Stimulated activated CD8-positive, alpha-beta memory T cell treated with anti-CD3 and anti-CD28 coated beads, Interleukin-15, amount 100 ng/mL, for 24 hours (primary cell): ENCODE measurements around the gene PRAC2.

Source experiments
- DNase-seq: peaks from one replicate; pipeline ENCODE4 v3.0.0-alpha.2; 2020; ENCODE audit warnings: low read depth

PRAC2 gene

DNA sequence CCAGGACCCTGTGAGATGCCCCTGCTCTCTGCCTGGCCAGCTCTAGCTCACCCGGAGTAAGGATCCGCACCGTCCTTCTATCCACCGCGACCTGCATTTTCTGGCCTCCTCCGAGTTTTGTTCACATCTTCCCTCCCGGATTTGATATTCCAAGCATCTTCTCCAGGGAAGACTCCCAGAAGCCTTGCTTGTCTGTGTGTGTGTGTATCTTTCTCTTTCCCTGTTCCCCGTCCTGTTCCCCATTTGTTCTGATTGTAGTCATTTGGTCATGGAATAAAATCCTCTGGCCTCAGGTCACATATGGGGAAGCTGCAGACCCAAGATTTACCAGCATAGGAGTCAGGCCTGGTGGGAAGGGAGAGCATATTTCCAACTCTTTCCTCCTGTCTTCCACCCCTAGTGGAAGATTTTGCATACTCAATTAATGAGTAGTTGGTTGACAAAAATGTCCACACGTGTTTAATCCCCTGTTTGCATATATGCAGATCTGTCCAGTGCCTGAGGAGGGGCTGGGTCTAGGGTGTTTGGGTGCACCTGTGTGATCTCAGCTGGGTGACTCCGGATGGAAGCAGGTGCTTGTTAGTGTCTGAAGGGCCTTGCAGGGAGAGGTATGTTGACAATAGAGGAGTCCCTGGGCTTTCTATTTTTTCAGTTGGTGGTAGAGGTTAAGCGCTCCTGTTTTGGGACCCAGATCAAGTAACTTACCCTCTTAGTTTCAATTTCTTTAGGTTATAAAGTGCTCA is 2.5 kb upstream of the PRAC2 start:
- no peak for DNase-seq

DNA sequence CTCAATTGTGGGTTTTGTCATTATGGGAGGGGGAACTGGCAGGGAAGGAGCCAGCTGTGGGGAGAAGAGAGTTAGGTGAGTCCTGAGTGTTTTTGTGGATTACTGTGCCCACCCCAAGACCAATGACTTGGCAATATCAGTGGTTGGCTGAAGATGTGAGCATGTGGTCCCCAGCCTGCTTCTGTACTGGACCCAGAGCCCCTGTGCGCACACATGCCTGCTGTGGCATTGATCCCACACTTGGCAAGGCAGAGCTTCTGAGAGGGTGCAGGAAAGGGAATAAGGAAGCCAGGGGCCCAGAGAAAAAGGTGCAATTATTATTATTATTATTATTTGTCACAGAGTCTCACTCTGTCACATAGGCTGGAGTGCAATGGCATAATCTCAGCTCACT is 2.0 kb upstream of the PRAC2 start:
- DNase-seq: no peak

DNA sequence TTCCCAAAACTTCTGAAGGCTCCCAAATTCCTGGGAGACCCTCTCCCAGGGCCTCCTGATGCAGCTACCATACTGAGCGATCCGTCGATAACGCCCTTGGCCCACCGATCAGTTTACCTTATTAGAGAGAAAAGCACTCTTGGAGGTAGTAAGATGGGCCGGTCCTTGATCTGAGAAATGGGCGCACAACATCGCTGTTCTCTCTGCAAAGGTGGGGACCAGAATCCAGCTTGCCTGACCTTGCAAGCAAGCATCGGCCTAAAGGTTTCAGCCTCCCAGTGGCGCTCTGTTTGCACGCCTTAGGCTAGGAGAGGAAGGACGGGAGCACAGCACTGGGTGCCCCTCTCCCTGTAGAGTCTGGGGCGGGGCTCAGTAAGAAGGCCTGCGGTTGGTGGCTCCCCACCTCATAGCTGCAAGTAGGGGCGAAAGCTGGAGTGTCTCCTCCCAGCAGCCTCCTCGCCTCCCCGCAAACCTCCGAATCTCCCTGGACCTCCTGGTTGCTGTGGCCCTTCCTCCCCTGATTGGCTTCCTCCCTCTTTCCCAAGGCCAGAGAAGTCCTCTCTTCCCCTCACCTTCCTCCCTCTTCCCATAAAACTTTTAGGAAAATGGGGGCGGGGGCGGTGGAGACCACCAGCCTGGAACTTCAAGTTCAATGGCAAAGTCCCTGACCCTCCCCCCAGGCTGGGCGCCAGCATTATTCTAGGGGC is 631 bp upstream of the PRAC2 start, which contains the start of gene PRAC1:
Gene PRAC1 (minus strand): TSS at position 318 of the 707 bp plus-strand sequence. CDS start 126 bp downstream, at position 192.
- DNase-seq: no peak

DNA sequence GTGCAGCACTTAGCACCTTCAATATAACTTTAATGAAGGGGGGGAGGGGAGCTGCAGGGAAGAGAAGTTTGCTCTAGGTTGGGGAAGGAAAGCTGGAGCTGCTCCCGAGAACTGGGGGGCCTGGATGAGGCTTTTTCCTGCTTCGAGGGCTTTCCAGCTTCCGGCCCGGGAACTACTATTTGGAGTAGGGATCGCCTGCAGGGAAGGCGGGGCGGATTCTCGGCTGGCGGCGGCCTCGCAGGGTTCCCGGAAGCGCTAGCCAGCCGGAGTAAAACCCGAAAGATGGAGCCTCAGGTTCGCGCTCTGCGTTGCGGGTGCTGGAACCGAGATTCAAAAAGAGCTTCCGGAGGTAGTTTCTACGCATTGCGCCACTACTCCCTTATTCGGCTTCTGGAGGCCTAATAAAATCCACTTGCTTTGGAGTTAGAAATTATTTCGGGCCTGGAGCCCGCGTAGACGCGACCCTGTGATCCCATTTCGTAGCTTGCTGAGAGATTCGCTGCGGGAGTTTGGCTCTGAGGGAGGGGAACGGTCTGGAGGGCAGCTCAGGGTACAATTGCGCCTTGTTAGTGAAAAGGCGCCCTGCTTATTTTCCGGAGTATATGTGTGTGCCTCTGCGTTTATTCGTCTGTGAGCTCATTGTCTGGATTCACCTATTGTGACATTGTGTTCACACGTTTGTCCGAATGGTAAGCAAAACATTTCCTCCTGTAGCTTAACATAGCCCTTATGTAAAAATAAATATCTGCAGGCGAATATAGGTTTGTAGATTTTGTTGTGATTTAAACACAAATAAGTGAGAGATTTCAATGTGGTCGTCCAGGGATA is 652 bp downstream of the PRAC2 start:
- DNase-seq: no peak

DNA sequence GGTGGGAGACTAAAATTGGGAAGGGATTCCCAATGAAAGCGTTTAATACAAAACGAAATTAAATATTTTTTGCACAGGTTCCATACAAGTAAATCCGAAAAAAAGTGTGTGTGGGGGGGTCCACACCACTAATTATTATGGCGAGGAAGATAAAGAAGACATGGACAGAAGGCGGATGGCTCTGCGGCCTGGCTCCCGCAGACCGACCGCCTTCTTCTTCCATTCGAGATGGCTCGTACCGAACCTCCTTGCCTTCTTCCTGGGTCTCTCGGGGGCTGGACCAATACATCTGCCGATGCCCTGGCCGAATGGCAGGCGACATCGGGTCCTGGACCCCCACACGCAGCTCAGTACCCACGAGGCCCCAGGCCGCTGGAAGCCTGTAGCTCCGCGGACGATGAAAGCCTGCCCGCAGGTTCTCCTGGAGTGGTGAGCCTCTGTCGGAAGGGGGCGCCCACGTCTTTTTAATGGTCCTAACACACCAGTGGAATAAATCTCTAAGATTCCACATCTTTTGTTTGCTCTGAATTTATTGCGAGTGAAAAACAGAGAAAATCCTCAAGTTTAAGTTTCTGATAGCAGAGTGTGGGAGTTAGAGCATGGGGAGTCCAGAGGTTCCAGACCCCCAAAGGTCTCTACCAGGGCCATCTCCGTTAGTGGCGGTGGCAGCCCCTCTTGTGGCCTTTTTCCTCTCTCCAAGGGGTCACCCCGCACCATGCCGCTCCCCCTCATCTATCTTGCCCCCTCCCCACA is 1.4 kb downstream of the PRAC2 start:
- peak; percentile 44 for DNase-seq

DNA sequence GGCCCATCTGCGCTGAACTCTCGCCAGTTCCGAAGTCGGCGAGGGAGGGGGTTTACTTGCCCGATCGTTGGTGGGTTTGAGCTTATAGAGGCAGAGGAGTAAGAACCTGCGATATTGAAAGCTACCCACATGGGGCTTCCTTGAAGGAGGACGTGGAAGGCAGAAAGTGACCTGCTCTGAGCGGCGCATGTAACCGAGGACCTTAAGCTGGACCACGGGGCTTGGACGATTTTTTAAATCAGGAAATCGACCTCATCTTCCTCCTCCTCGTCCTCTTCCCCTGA is 2.0 kb downstream of the PRAC2 start:
- DNase-seq: no peak

DNA sequence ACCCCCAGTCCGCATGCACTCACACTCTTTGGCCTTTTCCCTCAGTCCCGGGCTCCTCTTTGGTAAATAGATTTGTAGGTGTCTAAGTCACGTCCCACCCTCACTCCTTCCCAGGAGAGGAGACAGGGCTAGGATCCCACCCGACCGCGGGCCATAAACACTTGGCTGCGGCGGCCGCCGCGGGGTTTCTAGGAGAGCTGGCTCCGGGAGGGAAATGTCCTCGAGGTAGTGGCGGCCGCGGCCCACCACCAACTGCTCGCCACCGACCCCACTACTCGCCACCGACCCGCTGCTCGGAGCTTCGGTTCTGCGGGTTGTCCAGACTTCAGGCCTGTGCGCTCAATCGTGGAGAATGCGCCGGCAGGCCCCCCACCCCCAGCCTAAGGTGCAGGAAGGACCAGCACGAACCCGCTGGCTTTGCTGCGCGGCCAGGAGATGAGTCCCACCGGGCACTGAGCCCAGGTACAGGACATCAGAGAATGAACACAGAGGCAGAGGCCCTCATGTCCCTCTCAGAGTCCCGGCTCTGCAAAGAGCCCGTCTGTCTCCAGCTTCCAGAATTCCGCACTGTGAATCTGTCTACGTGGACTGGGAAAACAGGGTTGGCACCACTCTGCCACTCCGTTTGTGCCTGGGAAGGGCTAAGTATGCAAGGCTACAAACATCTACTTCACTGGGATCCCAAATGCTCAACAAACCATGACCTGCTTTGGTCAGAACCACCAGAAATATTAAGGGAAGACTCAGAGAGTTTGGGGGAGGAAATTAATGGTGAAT is 2.5 kb downstream of the PRAC2 start:
- no peak for DNase-seq

DNA sequence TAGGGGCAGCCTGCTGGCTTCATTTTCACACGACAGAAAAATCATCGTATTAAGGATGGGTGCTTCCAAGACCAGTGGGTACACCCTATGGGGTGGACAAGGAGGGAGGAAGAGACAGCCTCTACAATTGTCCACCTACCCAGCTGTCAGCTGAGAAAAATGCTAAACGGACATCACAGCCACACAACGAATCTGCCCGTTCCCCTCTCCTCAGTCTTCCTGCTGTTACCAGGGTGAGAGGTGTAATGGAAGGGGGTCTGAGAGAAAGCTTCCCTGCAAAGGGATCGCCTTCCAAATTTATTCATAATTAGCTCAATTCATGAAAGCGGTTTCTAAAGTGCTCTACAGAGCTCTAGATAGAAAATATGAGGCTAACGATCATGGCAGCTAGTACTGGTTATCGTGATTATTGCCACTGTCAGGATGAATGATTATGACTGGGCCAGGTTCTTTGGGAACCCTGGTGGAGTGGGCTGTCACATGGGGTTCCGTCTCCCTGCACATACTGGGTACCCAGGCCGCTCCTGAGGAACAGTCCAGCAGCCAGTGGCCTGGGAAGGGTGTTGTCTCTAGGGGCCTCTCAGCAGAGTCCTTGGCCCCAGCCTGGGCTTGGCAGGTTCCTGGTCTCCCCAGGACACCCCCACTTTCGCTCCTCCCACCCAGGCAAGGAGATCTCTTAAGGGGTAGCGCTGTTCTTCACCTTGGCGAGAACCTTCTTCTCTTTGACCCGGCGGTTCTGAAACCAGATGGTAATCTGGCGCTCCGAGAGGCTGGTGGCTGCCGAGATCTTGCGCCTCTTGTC is 3.3 kb downstream of the PRAC2 start:
- no peak for DNase-seq

DNA sequence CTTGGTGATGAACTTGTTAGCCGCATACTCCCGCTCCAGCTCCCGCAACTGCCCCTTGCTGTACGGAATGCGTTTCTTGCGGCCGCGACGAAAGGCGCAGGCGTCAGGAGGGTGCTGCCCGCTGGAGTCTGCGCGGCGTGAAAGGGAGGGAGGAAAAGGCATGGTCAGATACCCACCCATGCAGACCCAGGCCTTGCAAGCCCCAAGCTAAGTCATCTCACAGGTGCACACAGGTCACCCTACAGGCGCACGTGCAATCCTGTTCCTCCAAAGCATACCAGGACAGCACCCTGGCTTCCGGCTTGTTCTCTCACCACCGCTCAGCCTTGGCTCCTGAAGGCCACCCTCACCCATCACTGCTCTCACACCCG is 3.9 kb downstream of the PRAC2 start:
- DNase-seq: no peak

DNA sequence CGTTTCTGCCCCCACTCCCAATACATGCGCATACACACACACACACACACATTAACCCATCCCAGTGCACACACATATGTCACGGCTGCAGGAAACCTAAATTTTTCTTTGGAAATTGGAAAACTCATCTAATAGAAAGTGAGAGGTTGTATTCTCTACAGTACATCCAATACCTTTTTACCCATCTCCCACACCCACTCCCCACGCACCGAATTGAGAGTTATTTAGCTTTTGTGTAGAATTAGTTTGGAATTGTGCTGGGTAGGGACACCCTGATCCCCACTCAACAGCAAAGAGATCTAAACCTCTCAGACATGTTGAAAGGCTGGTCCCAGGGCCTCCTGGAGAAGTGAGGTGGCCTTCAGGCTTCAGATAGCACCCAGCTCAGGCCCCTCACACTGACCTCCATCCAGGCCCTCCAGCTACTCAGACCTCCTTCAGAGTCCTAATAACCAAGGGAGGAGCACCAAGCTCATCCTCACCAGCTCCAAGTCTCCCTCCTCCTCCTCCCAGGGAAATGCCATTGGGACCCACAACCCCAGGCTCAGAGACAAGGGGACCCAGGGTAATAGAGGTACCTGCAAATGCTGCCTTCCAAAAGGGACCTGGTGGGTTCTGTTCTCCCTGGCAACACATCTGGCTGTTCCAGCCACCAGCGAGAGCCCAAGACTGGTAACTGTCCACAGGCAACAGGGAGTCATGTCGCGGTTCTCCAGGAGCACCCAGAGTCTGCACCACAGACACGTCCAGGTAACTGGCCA is 4.6 kb downstream of the PRAC2 start:
- no peak for DNase-seq

DNA sequence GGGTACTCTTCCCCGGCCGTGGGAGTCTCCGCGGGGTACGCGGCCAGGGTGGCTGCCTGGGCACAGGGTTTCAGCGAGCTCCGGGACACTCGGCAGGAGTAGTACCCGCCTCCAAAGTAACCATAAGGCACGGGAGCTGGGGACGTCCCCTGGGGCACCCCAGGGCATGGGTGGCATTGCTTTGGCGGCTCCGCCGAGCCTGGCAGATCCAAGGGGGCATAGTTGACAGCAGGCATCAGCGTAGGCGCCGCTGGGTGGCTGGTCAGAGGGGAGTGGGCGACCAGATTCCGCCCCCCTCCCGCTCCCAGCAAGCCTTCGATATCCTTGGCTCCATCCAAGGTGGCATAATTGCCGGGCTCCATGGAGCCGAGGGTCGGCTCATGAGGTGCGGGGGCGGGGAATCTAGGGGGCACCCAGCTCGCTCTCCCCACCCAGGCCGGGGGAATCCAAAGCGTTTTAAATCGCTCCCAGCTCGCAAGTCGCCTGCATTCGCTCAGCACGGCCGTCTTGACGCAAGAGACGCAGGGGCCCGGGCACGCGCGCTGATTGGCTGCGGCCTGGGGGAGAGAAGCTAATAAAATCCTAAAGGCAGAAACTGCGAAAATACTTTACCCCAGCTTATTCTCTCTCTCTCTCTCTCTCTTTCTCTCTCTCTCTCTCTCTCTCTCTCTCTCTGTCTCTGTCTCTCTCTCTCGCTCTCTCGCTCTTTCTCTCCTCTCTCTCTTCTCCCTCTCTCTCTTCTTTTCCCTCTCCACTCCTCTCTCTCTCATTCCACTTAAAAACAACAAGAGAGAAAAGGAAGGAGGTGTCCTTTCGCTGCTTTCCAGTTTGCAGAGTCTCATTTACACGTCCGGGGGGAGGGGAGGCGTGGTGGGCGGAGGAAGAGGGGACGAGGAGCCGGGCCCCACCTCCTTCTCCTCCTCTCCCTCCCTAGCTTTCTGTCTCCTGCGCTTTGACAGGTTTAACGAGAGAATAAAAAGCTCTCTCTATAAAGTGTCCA is 5.5 kb downstream of the PRAC2 start, which contains the start of gene HOXB13:
Gene HOXB13 (minus strand): TSS at position 519 of the 1,000 bp plus-strand sequence. CDS start 157 bp downstream, at position 362.
- DNase-seq: no peak

DNA sequence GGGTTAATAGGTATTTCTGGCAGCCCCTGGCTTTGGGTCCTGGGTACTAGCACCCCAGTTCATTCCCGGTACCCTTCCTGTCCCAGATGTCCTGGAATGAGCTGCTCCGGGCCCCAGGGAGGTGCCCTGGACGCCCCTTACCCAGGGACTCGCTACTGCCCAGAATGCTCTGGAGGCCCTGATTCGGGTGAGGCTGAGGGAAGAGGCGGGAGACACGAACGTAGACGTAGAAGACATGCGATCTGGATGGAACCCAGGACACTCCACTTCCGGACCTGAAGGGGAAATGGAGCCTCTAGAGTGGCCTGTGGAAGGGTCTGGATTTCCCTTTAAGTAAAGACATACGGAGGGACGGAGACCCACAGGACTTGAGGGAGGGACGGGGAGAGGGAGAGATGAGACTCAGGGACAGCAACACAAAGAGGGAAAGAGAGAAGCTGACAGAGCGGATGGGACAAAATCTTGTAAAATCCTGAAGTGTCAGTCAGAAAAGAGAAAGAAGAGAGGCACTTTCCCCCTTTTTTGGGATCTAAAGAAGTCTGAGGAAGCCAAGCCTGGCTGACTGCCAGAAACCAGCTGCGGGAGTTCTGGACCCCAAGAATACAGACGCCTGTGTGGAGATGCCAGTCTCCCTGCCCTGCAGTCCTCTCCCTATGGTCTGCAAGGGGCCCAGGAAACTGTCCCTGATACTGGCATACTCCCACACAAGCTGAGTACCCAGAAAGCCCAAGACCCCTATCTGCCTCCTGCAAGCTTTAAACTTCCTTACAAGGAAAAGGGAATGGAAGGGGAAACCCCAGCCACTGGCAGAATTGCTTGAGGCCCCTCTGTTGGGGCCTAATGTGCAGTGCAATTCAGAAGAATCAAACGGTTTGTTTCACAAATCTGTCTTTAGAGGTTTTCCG is 6.6 kb downstream of the PRAC2 start:
- DNase-seq: no peak

DNA sequence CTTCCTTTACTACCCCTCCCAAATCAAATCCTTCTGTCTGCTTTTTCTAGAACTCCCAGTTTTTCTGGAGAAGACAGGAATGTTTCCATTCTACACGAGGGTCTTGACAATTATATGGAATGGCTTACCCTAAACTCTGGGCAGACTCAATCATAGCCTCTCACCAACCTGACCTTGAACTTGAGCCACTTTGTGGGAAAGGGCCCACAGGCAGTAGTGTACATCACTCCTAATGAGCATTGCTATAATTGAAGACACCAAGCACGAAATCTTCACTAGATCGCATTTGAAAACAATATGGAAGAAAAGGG is 7.2 kb downstream of the PRAC2 start:
- no peak for DNase-seq

DNA sequence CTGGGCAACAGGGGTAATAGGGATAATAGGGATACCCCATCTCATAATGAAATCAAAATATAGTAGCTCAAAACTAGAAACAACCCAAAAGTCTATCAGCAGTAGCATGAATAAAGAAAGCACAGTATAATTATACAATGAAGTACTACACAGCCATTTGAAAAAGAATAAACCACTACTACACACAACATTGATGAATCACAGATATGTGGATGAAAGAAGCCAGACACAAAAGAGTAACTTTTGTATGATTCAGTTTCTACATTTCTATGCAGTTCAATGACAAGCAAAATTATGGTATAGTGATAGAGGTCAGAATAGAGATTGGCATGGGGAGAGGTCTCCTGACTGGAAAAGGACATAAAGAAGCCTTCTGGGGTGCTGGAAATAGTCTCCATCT is 8.4 kb downstream of the PRAC2 start:
- no peak for DNase-seq

DNA sequence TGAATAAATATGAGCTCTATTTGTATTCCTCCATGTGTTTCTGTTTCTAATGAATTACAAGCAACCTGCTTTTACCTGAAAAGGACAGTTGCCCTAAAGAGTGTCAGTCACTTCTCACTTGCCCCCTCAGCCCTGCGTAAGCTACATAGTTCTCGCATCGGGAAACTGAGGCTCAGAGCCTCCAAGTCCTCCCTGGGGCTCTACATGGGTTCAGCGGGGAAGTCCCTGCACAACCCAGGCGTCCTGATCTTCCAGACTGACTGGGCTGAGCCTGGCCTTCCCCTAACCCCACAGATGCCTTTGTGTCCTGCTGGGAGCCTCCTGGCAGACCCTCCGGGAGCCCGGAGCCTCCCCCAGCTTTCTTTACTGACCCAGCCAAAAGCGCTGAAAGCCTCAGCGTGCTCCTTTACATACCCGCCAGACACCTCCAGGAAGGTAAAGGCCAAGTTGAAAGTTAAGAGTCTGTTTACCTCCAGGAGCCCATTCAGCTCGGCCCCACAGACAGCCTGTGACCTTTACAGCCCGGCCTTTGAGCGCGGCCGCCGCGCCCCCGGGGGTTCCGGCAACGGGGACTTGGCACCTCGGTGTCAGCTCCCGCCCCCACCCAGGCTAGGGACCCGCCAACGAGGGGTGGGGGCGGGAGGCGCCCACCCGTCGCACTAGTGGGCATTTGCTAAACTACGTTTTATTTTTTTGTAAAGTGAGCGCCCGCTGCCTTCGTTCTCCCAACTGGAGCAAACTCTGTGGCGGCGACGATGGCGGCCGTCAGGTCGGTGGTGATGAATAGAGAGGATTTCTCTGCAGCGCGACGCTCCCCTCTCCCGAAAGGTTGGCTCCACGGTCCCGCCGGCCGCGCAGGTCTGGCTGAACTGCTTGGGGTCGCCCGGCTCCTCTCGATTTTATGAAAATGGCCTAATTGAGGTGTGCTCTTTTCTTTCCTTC is 10.0 kb downstream of the PRAC2 start:
- no peak for DNase-seq

DNA sequence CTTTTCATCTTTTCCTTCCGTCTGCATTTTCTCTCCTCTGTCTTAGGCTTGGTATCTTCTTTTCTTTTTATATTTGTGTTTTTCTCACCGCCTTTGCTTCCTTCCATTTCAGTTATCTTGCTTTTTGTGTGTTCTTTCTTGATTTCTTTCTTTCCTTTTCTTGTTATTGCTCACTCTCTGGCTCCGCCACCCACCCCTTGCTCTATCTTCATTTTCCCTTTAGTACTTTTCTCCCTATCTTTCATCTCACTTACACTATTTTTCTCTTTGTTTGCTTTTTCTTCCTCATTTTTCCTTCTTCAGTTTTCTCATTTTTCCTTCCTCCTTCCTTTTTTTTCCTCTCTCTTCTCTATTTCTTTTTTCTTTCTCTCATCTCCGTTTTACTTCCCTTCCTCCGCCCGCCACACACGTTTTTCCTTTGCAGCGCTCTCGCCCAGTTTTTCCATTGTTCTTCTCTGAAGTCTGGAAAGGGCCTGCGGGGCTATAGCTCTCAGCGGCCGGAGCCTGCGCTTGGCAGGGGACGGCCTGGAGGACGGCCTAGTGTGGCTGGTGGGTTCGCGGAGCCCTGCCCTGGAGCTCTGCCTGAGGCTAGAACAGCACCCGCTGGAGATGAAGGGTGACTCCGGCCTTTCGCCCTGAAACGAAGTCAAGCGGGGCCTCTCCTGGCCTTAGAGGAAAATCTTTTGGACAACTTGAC is 10.8 kb downstream of the PRAC2 start:
- DNase-seq: no peak
